Activated naive CD4-positive, alpha-beta T cell treated with anti-CD3 and anti-CD28 coated beads for 36 hours (primary cell): Measurements from ENCODE around the gene ITGA2B. TPM values are rescaled to one million over a fixed set of nuclear protein-coding genes. Genes with fewer than 3 reads are reported as not detected.
"Not testable (repeated sequence)": the region's sequence is repeated elsewhere in the genome, so short reads cannot be mapped to it uniquely, and the experiment has no call there.

Experiments
- CTCF ChIA-PET: fragments of 350-600 bp; sonication (Branson Sonifier 250); formaldehyde crosslinking; loops from one replicate; lab custom pipeline; 2021; ENCODE audit warnings: antibody characterized with exemption; lab: Charles Lee
- DNase-seq: peaks from one replicate; pipeline ENCODE4 v3.0.0-alpha.2; 2020
- H3K27ac Mint-ChIP-seq: one replicate; pipeline ENCODE4 v1.8.0; 2021; ENCODE audit warnings: mild to moderate bottlenecking, mixed read lengths
- H3K27me3 Mint-ChIP-seq: one replicate; pipeline ENCODE4 v1.8.0; 2021; ENCODE audit warnings: low read depth, mixed read lengths
- H3K36me3 Mint-ChIP-seq: one replicate; pipeline ENCODE4 v1.8.0; 2021; ENCODE audit warnings: low read depth, mixed read lengths
- H3K4me1 Mint-ChIP-seq: one replicate; pipeline ENCODE4 v1.8.0; 2021; ENCODE audit warnings: low read depth, mixed read lengths
- H3K4me3 Mint-ChIP-seq: one replicate; pipeline ENCODE4 v1.8.0; 2021; ENCODE audit warnings: mild to moderate bottlenecking, moderate library complexity, mixed read lengths
- H3K9me3 Mint-ChIP-seq: one replicate; pipeline ENCODE4 v1.8.0; 2021; ENCODE audit warnings: mixed read lengths
- intact Hi-C: fragments of 100-400 bp; cut with micrococcal nuclease; formaldehyde crosslinking; loops from one replicate; pipeline ENCODE4 v1.15.1; 2023
- total RNA-seq, 2 experiments: library from RNA; stranded (reverse); gene quantifications; one replicate each; pipeline ENCODE4 v1.2.3, GENCODE V29; 2021

ITGA2B gene
- total RNA-seq, 2 experiments from 2014 or later = 0.31 to 1.1 TPM

DNA sequence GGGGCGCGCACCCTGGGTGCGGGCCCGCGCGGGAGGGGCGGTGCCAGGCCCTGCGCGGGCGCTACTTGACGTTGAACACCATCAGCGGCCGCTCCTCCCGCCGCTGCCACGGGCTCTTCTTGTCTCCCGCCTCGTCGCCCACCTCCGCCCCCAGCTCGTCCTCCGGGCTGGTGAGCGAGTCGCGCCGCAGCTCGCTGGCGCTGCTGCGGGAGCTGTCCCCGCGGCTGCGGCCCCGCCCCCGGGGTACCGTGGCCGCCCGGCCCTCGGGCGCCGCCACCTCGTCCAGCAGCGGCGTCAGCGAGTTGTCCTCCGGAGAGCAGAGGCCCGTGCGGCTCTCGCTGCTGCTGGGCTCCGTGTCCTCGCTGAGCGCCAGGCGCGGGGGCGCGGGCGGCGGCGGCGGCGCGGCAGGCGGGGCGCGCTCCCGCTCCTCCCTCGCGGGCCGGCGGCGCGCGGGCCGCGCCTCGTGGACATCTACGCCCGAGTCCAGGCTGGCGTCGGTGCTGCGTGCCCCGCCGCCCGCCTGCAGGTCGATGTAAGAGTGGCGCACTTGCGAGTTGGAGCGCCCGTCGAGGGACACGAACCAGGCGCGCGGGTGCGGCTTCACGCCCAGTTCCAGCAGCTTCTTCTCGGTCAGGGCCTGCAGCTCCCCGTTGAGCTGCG is 35.6 kb downstream of the ITGA2B start:
- H3K27me3 Mint-ChIP-seq = peaks cover 3% of the 10 kb centered on the region
- peaks cover 4% of the 10 kb centered on the region for H3K4me1 Mint-ChIP-seq
- peak overlapping the region; percentile 36 for H3K4me3 Mint-ChIP-seq
- H3K9me3 Mint-ChIP-seq = no peaks in the 10 kb centered on the region
- no peak for DNase-seq
- CTCF ChIA-PET = interaction anchor here (0.8 to 3.2 kb wide), 10 partner anchors 8 to 181 kb away, joined by 3 to 13 read pairs (median 4); partner anchors contain the start of genes FAM171A2 and GRN
- intact Hi-C loops = loop anchor here (5.0 kb wide), 1 partner anchor 232 kb away; the partner anchor contains the start of gene HDAC5
- H3K36me3 Mint-ChIP-seq = peaks cover 5% of the 10 kb centered on the region
- H3K27ac Mint-ChIP-seq = no peak overlapping the region

- DNase-seq = no peak
- Mint-ChIP-seq H3K4me1 (peaks cover 3% of the 10 kb centered on the region), H3K4me3 (peak overlapping the region; percentile 52), H3K9me3 (no peaks in the 10 kb centered on the region), H3K36me3 (peaks cover 5% of the 10 kb centered on the region), H3K27me3 (peaks cover 3% of the 10 kb centered on the region), H3K27ac (no peak overlapping the region)
- CTCF ChIA-PET = interaction anchor here (0.8 to 3.2 kb wide), 9 partner anchors 7 to 143 kb away, joined by 3 to 13 read pairs (median 4); partner anchors contain the start of genes FAM171A2 and GRN
- intact Hi-C loops = loop anchor here (5.0 kb wide), 1 partner anchor 231 kb away; the partner anchor contains the start of gene HDAC5
Measured at GRCh38 chr17:44352828-44353671, 36.4 kb downstream of the ITGA2B start.

DNA sequence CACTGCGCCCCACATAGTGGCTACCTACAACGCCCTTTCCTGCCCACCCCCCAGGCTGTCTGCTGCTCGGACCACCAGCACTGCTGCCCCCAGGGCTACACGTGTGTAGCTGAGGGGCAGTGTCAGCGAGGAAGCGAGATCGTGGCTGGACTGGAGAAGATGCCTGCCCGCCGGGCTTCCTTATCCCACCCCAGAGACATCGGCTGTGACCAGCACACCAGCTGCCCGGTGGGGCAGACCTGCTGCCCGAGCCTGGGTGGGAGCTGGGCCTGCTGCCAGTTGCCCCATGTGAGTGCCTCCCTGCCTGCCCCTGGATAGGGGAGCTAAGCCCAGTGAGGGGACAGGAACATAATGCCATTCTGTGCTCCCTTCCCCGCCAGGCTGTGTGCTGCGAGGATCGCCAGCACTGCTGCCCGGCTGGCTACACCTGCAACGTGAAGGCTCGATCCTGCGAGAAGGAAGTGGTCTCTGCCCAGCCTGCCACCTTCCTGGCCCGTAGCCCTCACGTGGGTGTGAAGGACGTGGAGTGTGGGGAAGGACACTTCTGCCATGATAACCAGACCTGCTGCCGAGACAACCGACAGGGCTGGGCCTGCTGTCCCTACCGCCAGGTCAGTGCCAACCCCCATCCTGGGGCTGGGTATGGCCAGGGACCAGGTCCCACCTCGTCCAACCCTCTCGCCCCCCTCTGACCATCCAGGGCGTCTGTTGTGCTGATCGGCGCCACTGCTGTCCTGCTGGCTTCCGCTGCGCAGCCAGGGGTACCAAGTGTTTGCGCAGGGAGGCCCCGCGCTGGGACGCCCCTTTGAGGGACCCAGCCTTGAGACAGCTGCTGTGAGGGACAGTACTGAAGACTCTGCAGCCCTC is 37.3 kb downstream of the ITGA2B start:
- Mint-ChIP-seq H3K36me3 (peaks cover 5% of the 10 kb centered on the region), H3K27ac (no peak overlapping the region), H3K4me1 (peaks cover 3% of the 10 kb centered on the region), H3K27me3 (peaks cover 3% of the 10 kb centered on the region), H3K4me3 (no peak overlapping the region), H3K9me3 (no peaks in the 10 kb centered on the region)
- intact Hi-C loops = loop anchor here (5.0 kb wide), 1 partner anchor 230 kb away; the partner anchor contains the start of gene HDAC5
- CTCF ChIA-PET = interaction anchor here (0.6 to 3.2 kb wide), 8 partner anchors 11 to 642 kb away, joined by 3 to 13 read pairs (median 4); partner anchors contain the start of gene FAM171A2
- no peak for DNase-seq

DNA sequence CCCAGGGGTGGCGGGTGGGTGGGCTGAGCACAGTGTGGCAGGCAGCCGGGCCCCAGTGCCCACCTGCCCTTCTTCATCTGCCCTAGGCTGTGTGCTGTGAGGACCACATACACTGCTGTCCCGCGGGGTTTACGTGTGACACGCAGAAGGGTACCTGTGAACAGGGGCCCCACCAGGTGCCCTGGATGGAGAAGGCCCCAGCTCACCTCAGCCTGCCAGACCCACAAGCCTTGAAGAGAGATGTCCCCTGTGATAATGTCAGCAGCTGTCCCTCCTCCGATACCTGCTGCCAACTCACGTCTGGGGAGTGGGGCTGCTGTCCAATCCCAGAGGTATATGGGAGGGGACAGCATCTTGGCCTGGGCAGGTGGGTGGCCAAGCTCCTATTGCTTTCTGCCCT is 38.0 kb downstream of the ITGA2B start:
- H3K36me3 Mint-ChIP-seq = peaks cover 5% of the 10 kb centered on the region
- no peaks in the 10 kb centered on the region for H3K9me3 Mint-ChIP-seq
- peaks cover 3% of the 10 kb centered on the region for H3K4me1 Mint-ChIP-seq
- intact Hi-C loops = loop anchor here (5.0 kb wide), 1 partner anchor 229 kb away; the partner anchor contains the start of gene HDAC5
- H3K4me3 Mint-ChIP-seq = no peak overlapping the region
- DNase-seq = no peak
- CTCF ChIA-PET = interaction anchor here (0.6 to 3.2 kb wide), 9 partner anchors 11 to 643 kb away, joined by 3 to 13 read pairs (median 5); partner anchors contain the start of gene FAM171A2
- H3K27me3 Mint-ChIP-seq = peaks cover 3% of the 10 kb centered on the region
- H3K27ac Mint-ChIP-seq = no peak overlapping the region

DNA sequence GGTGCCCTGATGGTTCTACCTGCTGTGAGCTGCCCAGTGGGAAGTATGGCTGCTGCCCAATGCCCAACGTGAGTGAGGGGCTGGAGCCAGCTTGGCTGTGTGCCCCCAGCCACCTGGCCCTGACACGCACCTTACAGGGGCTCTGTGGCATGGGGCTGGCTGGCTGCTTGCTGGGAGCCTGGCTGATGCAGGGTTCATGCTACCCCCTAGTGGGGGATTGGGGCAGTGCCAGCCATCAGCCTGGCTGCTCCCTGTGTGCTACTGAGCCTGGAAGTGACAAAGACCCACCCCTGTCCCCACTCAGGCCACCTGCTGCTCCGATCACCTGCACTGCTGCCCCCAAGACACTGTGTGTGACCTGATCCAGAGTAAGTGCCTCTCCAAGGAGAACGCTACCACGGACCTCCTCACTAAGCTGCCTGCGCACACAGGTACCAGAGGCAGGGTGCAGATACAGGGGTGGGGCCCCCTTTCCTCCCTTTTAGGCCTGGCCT is 38.7 kb downstream of the ITGA2B start:
- intact Hi-C loops = loop anchor here (5.0 kb wide), 1 partner anchor 228 kb away; the partner anchor contains the start of gene HDAC5
- H3K9me3 Mint-ChIP-seq = no peaks in the 10 kb centered on the region
- peaks cover 8% of the 10 kb centered on the region for H3K4me1 Mint-ChIP-seq
- peaks cover 5% of the 10 kb centered on the region for H3K36me3 Mint-ChIP-seq
- no peak overlapping the region for H3K27ac Mint-ChIP-seq
- peak; percentile 81 for DNase-seq
- H3K27me3 Mint-ChIP-seq = peaks cover 3% of the 10 kb centered on the region
- no peak overlapping the region for H3K4me3 Mint-ChIP-seq
- CTCF ChIA-PET = interaction anchor here (0.6 to 3.2 kb wide), 12 partner anchors 9 to 180 kb away, joined by 3 to 13 read pairs (median 4); partner anchors contain the start of gene FAM171A2

GRCh38 chr17:44349553-44350070 is 39.8 kb downstream of the ITGA2B start:
- CTCF ChIA-PET = interaction anchor here (0.7 to 3.2 kb wide), 7 partner anchors 8 to 174 kb away, joined by 3 to 13 read pairs (median 6); partner anchors contain the start of gene FAM171A2
- H3K27me3 Mint-ChIP-seq = peaks cover 3% of the 10 kb centered on the region
- no peak for DNase-seq
- no peaks in the 10 kb centered on the region for H3K9me3 Mint-ChIP-seq
- H3K36me3 Mint-ChIP-seq = peaks cover 5% of the 10 kb centered on the region
- no peak overlapping the region for H3K27ac Mint-ChIP-seq
- H3K4me1 Mint-ChIP-seq = peaks cover 13% of the 10 kb centered on the region
- H3K4me3 Mint-ChIP-seq = no peak overlapping the region
- intact Hi-C loops = loop anchor here (5.0 kb wide), 3 partner anchors 227 to 407 kb away; partner anchors contain the start of genes HDAC5, LSM12 and PPY

GRCh38 chr17:44348988-44349364 is 40.5 kb downstream of the ITGA2B start:
- peaks cover 3% of the 10 kb centered on the region for H3K27me3 Mint-ChIP-seq
- H3K27ac Mint-ChIP-seq = no peak overlapping the region
- no peak overlapping the region for H3K4me3 Mint-ChIP-seq
- no peaks in the 10 kb centered on the region for H3K9me3 Mint-ChIP-seq
- H3K4me1 Mint-ChIP-seq = peaks cover 13% of the 10 kb centered on the region
- H3K36me3 Mint-ChIP-seq = peaks cover 5% of the 10 kb centered on the region
- DNase-seq = no peak
- intact Hi-C loops = loop anchor here (5.0 kb wide), 2 partner anchors 282 to 407 kb away; partner anchors contain the start of genes LSM12 and PPY
- CTCF ChIA-PET = interaction anchor here (2.6 to 3.2 kb wide), 2 partner anchors 14 to 139 kb away, joined by 13 read pairs; partner anchors contain the start of gene FAM171A2

DNA sequence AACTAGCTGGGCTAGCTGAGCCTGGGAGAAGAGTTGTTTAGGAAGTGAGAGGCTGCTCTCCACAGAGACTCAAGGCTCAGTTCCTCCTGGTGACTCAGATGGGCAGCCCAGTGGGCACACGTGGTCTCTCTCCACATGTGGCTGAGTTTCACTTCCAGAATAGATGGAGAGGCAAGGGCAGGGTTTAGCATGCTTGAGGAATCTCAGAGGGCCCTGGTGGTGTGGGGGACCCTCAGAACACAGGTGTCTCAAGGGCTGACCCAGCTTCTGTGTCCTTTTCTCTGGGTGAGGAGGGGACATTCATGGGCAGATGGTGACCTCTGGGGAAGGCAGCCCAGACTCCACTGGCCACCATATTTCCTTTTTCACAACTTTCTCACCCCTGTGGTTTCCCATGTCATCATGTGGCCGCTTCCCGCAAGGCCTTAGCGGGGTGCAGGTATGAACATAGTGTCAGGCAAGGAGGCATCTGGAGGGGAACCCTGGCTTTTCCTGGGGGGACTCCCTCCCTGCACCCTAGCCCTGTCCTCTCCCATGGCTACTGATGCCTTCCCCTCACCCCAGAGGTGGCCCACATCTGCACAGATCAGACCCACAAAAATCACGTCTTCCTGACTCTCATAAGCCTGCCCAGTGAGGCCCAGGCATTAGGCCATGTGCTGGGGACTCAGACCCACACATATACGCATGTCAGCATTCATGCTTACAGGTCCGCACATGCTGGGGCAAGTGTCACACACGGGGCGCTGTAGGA is 41.0 kb downstream of the ITGA2B start:
- no peak overlapping the region for H3K27ac Mint-ChIP-seq
- H3K27me3 Mint-ChIP-seq = peaks cover 3% of the 10 kb centered on the region
- DNase-seq = no peak
- peaks cover 13% of the 10 kb centered on the region for H3K4me1 Mint-ChIP-seq
- CTCF ChIA-PET = interaction anchor here (0.8 to 3.2 kb wide), 3 partner anchors 14 to 138 kb away, joined by 4 to 13 read pairs (median 13); partner anchors contain the start of gene FAM171A2
- peaks cover 5% of the 10 kb centered on the region for H3K36me3 Mint-ChIP-seq
- H3K9me3 Mint-ChIP-seq = no peaks in the 10 kb centered on the region
- intact Hi-C loops = loop anchor here (5.0 kb wide), 2 partner anchors 281 to 406 kb away; partner anchors contain the start of genes LSM12 and PPY
- H3K4me3 Mint-ChIP-seq = no peak overlapping the region

- intact Hi-C loops = loop anchor here (5.0 kb wide), 2 partner anchors 280 to 405 kb away; partner anchors contain the start of genes LSM12 and PPY
- peaks cover 10% of the 10 kb centered on the region for H3K4me1 Mint-ChIP-seq
- not testable (repeated sequence) for H3K9me3 Mint-ChIP-seq, H3K27me3 Mint-ChIP-seq, H3K27ac Mint-ChIP-seq, H3K36me3 Mint-ChIP-seq, H3K4me3 Mint-ChIP-seq, DNase-seq
- CTCF ChIA-PET = interaction anchor here (0.7 to 0.9 kb wide), 3 partner anchors 10 to 100 kb away, joined by 3 to 4 read pairs (median 3); no protein-coding TSS in a partner anchor
Measured at GRCh38 chr17:44347206-44348055, 42.0 kb downstream of the ITGA2B start.
